Medulla oblongata (tissue), 1 donor: ENCODE measurements around the gene VPS45.
"Not testable (repeated sequence)": the region's sequence is repeated elsewhere in the genome, so short reads cannot be mapped to it uniquely, and the experiment has no call there.

Source experiments
- DNase-seq: peaks from one replicate; pipeline ENCODE4 v3.0.0-alpha.2; 2015; ENCODE audit errors: extremely low spot score

Gene VPS45

GRCh38 chr1:150127868-150128267, 60.3 kb downstream of the VPS45 start:
- no peak for DNase-seq

DNA sequence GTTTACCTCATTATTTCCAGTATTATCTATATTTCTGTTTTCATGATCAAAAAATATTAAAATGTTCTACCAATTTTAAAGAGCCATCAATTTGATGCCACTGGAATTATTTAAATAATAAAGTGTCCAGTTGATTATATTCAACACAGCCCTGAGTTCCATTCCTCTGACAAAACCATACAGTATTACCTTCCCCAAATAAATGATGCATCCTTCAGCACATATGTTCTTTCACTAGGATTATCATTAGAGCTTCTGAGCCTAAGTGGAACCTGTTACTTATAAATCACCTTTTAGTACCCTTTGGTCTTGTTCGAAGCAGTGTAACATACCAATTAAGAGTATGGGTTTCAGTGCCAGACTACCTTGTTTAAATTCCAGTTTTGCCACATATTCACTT, 64.8 kb downstream of the VPS45 start:
- no peak for DNase-seq

DNA sequence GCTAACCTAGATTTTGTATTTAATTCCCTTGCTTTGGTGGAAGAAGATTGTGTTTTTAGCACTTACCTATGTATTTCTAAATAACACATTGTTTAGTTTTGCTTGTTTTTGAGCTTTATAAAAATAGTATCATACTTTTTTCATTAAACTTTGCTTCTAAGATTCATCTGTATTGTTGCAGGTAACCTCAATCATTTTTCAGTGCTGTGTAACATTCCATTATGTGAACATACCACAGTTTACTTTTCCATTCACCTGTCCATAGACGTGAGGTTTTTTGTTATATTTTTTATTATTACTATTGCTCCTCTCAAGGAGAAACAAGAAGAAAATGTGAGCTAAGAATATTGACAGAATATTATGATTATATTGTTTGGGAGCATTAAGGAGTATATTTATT, 67.0 kb downstream of the VPS45 start:
- no peak for DNase-seq

- DNase-seq = not testable (repeated sequence)
These were observed 67.8 kb downstream of the VPS45 start for GRCh38 chr1:150135400-150135799.

GRCh38 chr1:150138044-150138443, 70.5 kb downstream of the VPS45 start:
- DNase-seq = no peak

- no peak for DNase-seq
These were observed 73.9 kb downstream of the VPS45 start for GRCh38 chr1:150141452-150141851.

DNA sequence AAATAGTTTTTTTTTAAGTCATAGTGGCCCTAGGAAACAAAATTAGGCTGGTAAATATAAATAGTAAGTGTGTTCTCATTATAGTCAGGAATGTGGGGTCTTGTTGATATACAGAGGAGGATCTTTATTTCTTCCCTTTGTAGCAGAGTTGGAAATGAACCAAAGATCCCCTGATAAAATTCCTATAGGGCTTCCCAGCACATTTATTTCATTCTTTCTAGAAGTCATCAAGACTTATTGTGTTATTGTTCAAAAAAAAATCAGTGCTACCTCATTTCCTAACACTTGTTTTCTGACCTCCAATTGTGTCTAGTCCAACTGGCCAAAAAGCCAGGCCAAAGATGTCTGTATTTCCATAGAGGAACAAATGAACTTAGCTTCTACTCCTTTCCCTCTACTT, 74.5 kb downstream of the VPS45 start:
- no peak for DNase-seq

GRCh38 chr1:150144606-150145005, 77.0 kb downstream of the VPS45 start:
- DNase-seq = no peak

DNA sequence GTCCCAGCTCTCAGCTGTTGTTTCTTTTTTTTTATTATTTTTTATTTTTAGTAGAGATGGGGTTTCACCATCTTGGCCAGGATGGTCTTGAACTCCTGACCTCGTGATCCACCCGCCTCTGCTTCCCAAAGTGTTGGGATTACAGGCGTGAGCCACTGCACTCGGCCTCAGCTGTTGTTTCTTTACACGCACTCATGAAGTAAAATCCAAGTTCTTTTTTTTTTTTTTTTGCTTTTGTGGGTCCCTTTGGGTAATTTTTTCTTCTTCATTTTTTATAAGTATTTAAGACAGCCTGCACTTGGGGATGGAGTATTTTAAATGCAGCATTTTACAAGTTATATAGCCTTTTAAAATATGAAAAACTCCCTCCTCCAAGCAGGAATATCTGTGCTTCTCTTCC, 78.4 kb downstream of the VPS45 start:
- not testable (repeated sequence) for DNase-seq

DNA sequence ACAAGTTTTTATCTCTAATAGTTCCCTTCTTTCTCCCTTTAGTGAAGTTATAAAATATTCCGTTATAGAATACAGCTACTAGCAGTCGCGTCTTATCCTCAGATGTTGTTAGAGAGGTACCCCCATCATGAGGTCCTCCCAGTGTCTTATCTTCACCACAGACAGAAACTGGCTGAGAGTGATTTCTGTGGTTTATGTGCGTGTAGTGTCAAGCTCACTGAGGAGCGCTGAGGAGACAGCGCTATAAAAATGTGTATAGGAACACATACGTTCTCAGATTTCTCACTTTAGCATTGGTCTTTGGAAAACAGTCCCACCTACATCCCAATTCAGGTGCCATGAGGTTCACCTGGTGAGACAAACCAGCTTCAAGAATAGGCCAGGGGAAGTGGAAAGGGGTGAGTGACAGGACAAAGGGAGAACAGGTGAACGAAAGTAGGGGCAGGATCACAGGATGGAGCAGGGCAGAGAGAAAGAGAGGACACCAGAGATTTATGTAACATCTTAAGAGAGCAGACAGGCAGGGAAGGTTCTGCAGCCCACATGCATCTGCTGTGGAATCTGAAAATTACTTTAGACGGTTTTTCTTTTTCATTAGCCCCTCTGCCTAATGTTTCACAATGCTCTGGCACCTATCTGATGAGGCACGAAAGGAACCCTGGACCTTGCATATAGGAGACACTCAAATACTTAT, 79.4 kb downstream of the VPS45 start:
- DNase-seq = no peak

DNA sequence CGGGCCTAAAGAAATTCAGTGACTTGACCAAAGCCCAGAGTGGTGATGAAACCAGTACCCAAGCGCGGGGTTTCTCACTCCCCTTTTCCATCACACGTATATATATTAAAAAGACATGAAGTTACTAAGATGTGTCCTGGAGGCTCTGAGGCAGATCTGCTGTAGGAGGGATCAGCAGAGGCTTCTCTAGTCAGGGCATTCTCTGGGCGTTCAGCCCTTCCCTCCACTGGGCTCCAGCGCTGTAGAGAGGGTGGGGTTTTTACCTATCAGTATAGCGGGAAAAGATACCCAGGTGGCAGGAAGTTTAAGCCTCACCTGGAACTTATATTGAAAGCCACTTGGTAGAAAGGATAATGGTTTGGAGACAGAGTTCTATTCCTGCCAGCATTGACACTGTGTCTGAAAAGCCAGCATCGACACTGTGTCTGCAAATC, 81.3 kb downstream of the VPS45 start:
- no peak for DNase-seq

DNA sequence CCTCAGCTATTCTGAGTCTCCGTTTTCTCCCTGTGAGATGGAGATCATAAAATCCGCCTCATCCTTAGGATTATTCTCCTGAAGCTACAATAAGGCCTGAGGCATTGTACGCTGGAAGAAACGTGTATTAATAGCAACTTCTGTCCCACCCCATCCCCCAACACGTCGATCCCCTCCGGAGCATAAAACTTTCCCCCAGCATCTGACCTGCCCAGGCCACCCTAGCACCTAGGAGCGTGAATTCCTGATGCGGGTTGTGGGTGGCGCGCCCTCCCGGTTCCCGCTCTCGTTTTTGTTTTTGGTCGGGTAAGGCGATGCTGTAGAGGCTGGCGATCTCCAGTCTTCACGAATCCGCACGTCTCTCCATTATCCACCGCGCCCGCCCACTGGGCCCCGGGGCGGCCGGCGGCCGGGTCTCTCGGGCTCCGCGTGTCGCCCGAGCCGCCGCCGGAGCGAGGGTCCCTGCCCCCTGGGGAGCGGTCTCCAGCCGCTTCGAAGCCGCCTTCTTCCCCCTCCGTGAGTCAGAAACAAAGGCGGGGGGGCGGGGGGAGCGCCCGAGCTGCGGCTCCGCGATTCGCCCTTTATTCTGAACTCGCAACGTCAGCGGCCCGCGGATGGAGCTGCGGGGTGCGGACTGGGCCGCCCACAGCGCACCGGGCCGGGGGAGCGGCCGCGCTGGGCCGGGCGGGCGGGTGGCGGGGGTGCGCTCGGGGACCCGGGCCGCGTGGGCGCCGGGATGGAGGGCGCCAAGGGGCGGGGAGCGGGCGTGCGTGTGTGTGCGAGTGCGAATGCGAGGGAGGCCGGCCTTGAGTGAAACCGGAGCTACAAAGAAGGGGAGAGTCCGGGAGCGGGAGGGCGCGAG, 81.9 kb downstream of the VPS45 start, which contains the start of gene PLEKHO1:
PLEKHO1 (plus strand) TSS at position 646 of the 862 bp plus-strand sequence. CDS start 342 bp downstream, outside the sequence.
- DNase-seq = peak; percentile 69

GRCh38 chr1:150150133-150151021, 82.8 kb downstream of the VPS45 start:
- DNase-seq = no peak

GRCh38 chr1:150151291-150152181, 84.0 kb downstream of the VPS45 start:
- DNase-seq = no peak

GRCh38 chr1:150152182-150152536, 84.6 kb downstream of the VPS45 start:
- no peak for DNase-seq

DNA sequence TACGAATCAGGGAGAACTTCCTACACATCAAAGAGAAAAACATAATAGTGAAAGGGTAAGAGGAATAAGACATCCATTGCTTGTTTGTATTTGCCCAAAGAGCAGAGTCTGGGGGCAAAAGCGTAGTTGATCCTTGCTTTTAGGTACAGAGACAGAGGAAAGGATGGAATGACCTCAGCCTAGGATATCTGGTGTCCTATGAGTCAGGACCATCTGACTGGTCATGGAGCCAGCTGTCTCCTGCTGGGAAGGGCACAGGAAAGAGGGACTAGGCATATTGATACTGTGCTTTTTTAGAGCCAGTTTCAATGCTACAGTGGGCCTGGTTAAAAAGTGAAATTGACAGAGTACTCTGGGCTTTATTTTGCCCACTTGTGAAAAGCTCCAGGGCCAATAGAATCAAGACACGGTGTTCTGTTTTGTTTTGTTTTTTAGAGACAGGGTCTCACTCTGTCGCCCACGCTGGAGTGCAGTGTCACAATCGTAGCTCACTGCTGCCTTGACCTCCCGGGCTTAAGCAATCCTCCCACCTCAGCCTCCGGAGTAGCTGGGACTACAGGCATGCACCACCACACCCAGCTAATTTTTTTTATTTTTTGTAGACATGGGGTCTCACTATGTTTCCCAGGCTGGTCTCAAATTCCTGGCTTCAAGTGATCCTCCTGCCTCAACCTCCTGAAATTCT, 85.3 kb downstream of the VPS45 start:
- no peak for DNase-seq

DNA sequence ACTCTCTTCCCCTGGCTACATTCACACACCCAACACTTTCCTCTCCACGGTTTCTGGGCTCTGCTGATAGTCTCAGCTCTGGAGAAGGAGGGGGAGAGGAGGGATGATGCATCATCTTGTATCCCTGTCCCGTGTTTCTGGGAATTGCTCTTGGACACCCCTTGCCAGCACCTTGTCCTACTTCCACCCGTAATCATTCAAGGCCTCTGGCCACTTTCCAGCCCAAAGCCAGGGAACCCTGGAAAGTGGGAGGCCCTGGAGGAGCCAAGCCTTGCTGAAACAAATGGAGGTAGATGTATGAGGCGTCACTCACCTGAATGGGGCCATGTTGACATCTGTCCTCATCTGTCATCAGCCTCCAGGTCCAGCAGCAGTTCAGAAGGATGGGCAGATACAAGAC, 86.6 kb downstream of the VPS45 start:
- DNase-seq = no peak

DNA sequence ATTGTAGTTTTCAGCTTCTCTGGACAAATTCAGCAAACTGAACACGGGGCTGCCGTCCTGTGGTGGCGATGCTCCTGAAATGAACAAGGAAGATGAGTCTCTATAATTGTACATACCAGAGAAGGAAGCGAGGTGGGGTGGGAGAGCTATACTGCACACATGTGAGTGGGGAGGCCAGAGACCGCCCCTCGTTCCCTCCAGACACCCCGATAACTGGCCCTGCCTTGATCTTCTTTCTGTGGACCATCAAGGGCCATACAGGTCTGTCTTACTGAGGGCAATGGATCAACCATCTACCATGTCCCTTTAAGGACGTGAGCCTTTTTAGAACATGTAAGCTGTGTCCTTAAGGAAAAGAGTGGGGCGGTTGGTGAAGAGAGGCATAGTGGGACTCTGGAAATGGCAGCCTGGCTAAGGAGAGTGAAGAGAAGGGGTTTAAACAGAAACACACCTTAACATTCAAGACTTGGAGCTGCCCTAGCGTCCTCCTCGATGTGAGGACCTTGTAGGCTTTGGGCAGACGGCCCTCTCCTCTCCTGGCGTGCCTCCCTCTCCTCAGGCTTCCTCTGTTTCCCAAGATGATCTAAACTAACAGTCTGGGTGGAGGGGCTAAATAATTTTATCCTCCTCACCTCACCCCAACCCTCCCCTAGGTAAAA, 88.0 kb downstream of the VPS45 start:
- DNase-seq = no peak

DNA sequence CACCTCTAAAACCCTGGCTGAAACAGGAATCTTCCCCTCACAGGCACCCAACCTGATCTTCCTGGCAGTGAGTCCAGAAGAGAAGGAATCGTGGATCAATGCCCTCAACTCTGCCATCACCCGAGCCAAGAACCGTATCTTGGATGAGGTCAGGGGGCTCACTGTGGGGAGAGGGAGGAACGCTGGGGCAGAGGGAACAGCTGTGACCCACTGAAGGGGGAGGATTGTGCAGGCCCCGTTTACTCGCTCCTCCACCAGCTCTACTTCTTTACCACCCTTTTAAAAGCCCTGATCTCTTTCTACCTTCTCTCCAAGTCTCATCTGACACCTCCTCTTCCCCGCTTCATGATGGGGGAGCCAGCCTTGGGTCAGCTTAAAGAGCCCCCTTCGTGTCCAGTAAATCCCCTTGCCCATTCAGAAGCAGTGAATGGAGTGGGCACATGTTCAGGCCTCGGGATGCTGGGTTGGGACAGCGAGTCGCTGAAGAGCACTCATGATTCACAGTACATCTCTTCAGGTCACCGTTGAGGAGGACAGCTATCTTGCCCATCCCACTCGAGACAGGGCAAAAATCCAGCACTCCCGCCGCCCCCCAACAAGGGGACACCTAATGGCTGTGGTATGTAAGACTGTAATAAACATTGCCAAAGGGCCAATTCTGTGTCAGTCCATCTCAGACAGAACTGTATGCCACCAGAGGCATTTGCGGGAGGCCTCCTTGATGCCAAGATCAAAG, 89.5 kb downstream of the VPS45 start:
- no peak for DNase-seq
